H9 (cell line): Measurements from ENCODE around the gene IL31. TPM values are rescaled to one million over a fixed set of nuclear protein-coding genes. Genes with fewer than 3 reads are reported as not detected.

Source experiments
- DNase-seq: peaks from one replicate; pipeline ENCODE4 v3.0.0-alpha.2; 2017
- H2AFZ ChIP-seq: one replicate; pipeline ENCODE4 v1.6.1; 2013; ENCODE audit warnings: mild to moderate bottlenecking, low read length, control low read depth, moderate library complexity
- H2AK5ac ChIP-seq: 2 replicates; pipeline ENCODE4 v1.6.1; 2013; ENCODE audit warnings: low read length, control low read depth, mixed read lengths; ENCODE audit not compliant: insufficient read length
- H2BK120ac ChIP-seq: one replicate; pipeline ENCODE4 v1.6.1; 2013; ENCODE audit warnings: low read depth, mild to moderate bottlenecking, low read length, control low read depth, inconsistent platforms; ENCODE audit not compliant: poor library complexity, severe bottlenecking
- H2BK12ac ChIP-seq: 2 replicates; pipeline ENCODE4 v1.6.1; 2013; ENCODE audit warnings: low read length, control low read depth, mixed read lengths, low read depth; ENCODE audit not compliant: insufficient read length
- H2BK15ac ChIP-seq: 2 replicates; pipeline ENCODE4 v1.6.1; 2013; ENCODE audit warnings: low read depth, low read length, control low read depth
- H2BK20ac ChIP-seq: one replicate; pipeline ENCODE4 v1.6.1; 2013; ENCODE audit warnings: low read depth, mild to moderate bottlenecking, low read length, control low read depth, inconsistent platforms; ENCODE audit not compliant: poor library complexity, severe bottlenecking
- H2BK5ac ChIP-seq: 2 replicates; pipeline ENCODE4 v1.6.1; 2013; ENCODE audit warnings: low read length, control low read depth, mixed read lengths; ENCODE audit not compliant: insufficient read length
- H3K14ac ChIP-seq: 2 replicates; pipeline ENCODE4 v1.6.1; 2013; ENCODE audit warnings: low read length, control low read depth; ENCODE audit not compliant: insufficient read depth
- H3K18ac ChIP-seq: 2 replicates; pipeline ENCODE4 v1.6.1; 2013; ENCODE audit warnings: low read depth, mild to moderate bottlenecking, mixed read lengths, low read length, control low read depth; ENCODE audit not compliant: insufficient read length
- H3K23ac ChIP-seq: 2 replicates; pipeline ENCODE4 v1.6.1; 2013; ENCODE audit warnings: low read length, control low read depth, mixed read lengths, low read depth; ENCODE audit not compliant: insufficient read length
- H3K23me2 ChIP-seq: 2 replicates; pipeline ENCODE4 v1.6.1; 2013; ENCODE audit warnings: low read depth, mild to moderate bottlenecking, mixed read lengths, low read length, control low read depth; ENCODE audit not compliant: insufficient read length, poor library complexity, severe bottlenecking
- H3K27ac ChIP-seq: 2 replicates; pipeline ENCODE4 v1.5.1; 2013; ENCODE audit warnings: low read length, control low read depth, mixed read lengths, low read depth; ENCODE audit not compliant: insufficient read length
- H3K27me3 ChIP-seq: 2 replicates; pipeline ENCODE4 v1.6.1; 2013; ENCODE audit warnings: low read length, control low read depth, inconsistent platforms; ENCODE audit not compliant: insufficient read depth
- H3K4ac ChIP-seq: 2 replicates; pipeline ENCODE4 v1.6.1; 2013; ENCODE audit warnings: low read depth, mild to moderate bottlenecking, control low read depth, inconsistent platforms, low read length, moderate library complexity
- H3K4me1 ChIP-seq: 2 replicates; pipeline ENCODE4 v1.6.1; 2013; ENCODE audit warnings: low read length, control low read depth, inconsistent platforms; ENCODE audit not compliant: insufficient read depth
- H3K4me2 ChIP-seq: 2 replicates; pipeline ENCODE4 v1.6.1; 2013; ENCODE audit warnings: low read length, control low read depth, mixed read lengths; ENCODE audit not compliant: insufficient read length, insufficient read depth
- H3K56ac ChIP-seq: 2 replicates; pipeline ENCODE4 v1.6.1; 2013; ENCODE audit warnings: low read depth, mild to moderate bottlenecking, mixed read lengths, low read length, control low read depth; ENCODE audit not compliant: insufficient read length
- H3K79me1 ChIP-seq: 2 replicates; pipeline ENCODE4 v1.6.1; 2013; ENCODE audit warnings: low read depth, mild to moderate bottlenecking, moderate library complexity, low read length, control low read depth, inconsistent platforms; ENCODE audit not compliant: insufficient read depth, poor library complexity, severe bottlenecking
- H3K79me2 ChIP-seq: 2 replicates; pipeline ENCODE4 v1.6.1; 2013; ENCODE audit warnings: low read length, control low read depth, inconsistent platforms; ENCODE audit not compliant: insufficient read depth
- H3K9ac ChIP-seq: 2 replicates; pipeline ENCODE4 v1.6.1; 2013; ENCODE audit warnings: low read length, control low read depth, mixed read lengths; ENCODE audit not compliant: insufficient read length; ENCODE audit errors: extremely low read depth
- H3K9me3 ChIP-seq: one replicate; pipeline ENCODE4 v1.6.1; 2013; ENCODE audit warnings: low read depth, low read length, inconsistent platforms; ENCODE audit not compliant: control insufficient read depth
- H3T11ph ChIP-seq: one replicate; pipeline ENCODE4 v1.6.1; 2013; ENCODE audit warnings: mild to moderate bottlenecking, low read length, control low read depth, inconsistent platforms
- H4K20me1 ChIP-seq: one replicate; pipeline ENCODE4 v1.6.1; 2013; ENCODE audit not compliant: control insufficient read depth, insufficient read length, insufficient read depth
- H4K5ac ChIP-seq: 2 replicates; pipeline ENCODE4 v1.6.1; 2013; ENCODE audit warnings: low read depth, mild to moderate bottlenecking, mixed read lengths, low read length, control low read depth; ENCODE audit not compliant: insufficient read length
- H4K8ac ChIP-seq: replicated peaks from 2 replicates; pipeline ENCODE4 v1.6.1; 2013; ENCODE audit warnings: low read length, control low read depth, mixed read lengths, low read depth; ENCODE audit not compliant: insufficient read length
- H4K91ac ChIP-seq: 2 replicates; pipeline ENCODE4 v1.6.1; 2013; ENCODE audit warnings: low read depth, mild to moderate bottlenecking, moderate library complexity, mixed read lengths, low read length, control low read depth; ENCODE audit not compliant: insufficient read length
- H3K27ac Mint-ChIP-seq, 3 experiments: 2 replicates in 2 of 3; 3 replicates in 1 of 3; pipeline ENCODE4 v1.8.0; 2020 to 2021; ENCODE audit warnings: mixed read lengths in 3 of 3, mild to moderate bottlenecking in 1 of 3, moderate library complexity in 1 of 3
- H3K27me3 Mint-ChIP-seq: 2 replicates; pipeline ENCODE4 v1.8.0; 2021; ENCODE audit warnings: low read depth, mild to moderate bottlenecking, moderate library complexity, mixed read lengths
- H3K36me3 Mint-ChIP-seq, 3 experiments: 2 replicates in 2 of 3; 3 replicates in 1 of 3; pipeline ENCODE4 v1.8.0; 2020 to 2021; ENCODE audit warnings: low read depth in 3 of 3, mixed read lengths in 3 of 3; ENCODE audit not compliant: insufficient read depth in 1 of 3
- H3K4me1 Mint-ChIP-seq, 2 experiments: 2 replicates each; pipeline ENCODE4 v1.8.0; 2020; ENCODE audit warnings: mixed read lengths in 2 of 2
- H3K4me3 Mint-ChIP-seq, 2 experiments: 2 replicates in 1 of 2; 3 replicates in 1 of 2; pipeline ENCODE4 v1.8.0; 2020 to 2021; ENCODE audit warnings: mild to moderate bottlenecking in 2 of 2, mixed read lengths in 2 of 2, moderate library complexity in 1 of 2
- H3K9me3 Mint-ChIP-seq, 2 experiments: 2 replicates in 1 of 2; 3 replicates in 1 of 2; pipeline ENCODE4 v1.8.0; 2020; ENCODE audit warnings: mild to moderate bottlenecking in 2 of 2, mixed read lengths in 2 of 2, moderate library complexity in 1 of 2
- WGBS: extraction: QIAGEN DNeasy Blood & Tissue Kit; methylation state at CpG from one replicate; pipeline ENCODE4 v1.1.7; 2013; ENCODE audit warnings: missing lambda C conversion rate, low lambda C conversion rate, mixed read lengths; ENCODE audit not compliant: insufficient read length; ENCODE audit errors: extremely low coverage; 5-methylcytosine and 5-hydroxymethylcytosine counted together
- total RNA-seq: library from RNA; stranded (reverse); gene quantifications from 2 replicates; pipeline ENCODE4 v1.2.1, GENCODE V29; 2021
- TF ChIP-seq, protein P1 (sequence below): fragments of 200-600 bp; sonication (generic); conservative IDR thresholded peaks from 3 replicates; pipeline ENCODE4 v1.8.0; 2021; ENCODE audit warnings: antibody characterized with exemption, mild to moderate bottlenecking

IL31 gene
- total RNA-seq, 1 experiment from 2014 or later: not detected

- no peak for DNase-seq
- H3K23me2 ChIP-seq: peaks cover 7% of the 10 kb centered on the region
These were observed 30.4 kb upstream of the IL31 start for GRCh38 chr12:122204167-122205052.

More at GRCh38 chr12:122204167-122205052, 30.4 kb upstream of the IL31 start:
- no peak overlapping the region for H2BK12ac ChIP-seq
- Mint-ChIP-seq H3K27ac (no peak overlapping the region), H3K9me3 (no peaks in the 10 kb centered on the region), H3K4me1 (peaks cover 25 to 30% of the 10 kb centered on the region in 2 experiments), H3K36me3 (peaks cover 14 to 22% (median 19%) of the 10 kb centered on the region in 3 experiments; a peak in 6 of 7 replicates), H3K4me3 (peak overlapping the region; percentile 53 to 75), H3K27me3 (peaks cover 54% of the 10 kb centered on the region)
- no peaks in the 10 kb centered on the region for H3K79me2 ChIP-seq
- no peak overlapping the region for H2AFZ ChIP-seq
- H3K27ac ChIP-seq: no peak overlapping the region
- H4K5ac ChIP-seq: no peak overlapping the region
- H3K4ac ChIP-seq: no peak overlapping the region
- H3K4me1 ChIP-seq: no peaks in the 10 kb centered on the region; the same call in 1 of the 2 replicates
- H3T11ph ChIP-seq: no peak overlapping the region
- no peak overlapping the region for H4K8ac ChIP-seq
- no CpG with 5 or more reads among the region's 71 CpGs for WGBS
- H3K14ac ChIP-seq: no peak overlapping the region
- no peak overlapping the region for H3K9ac ChIP-seq
- no peaks in the 10 kb centered on the region for H3K9me3 ChIP-seq
- peak overlapping the region; percentile 48 for H3K4me2 ChIP-seq
- H4K91ac ChIP-seq: no peak overlapping the region
- no peak overlapping the region for H2BK120ac ChIP-seq
- no peaks in the 10 kb centered on the region for H3K79me1 ChIP-seq
- no peaks in the 10 kb centered on the region for H4K20me1 ChIP-seq
- TF ChIP-seq, protein P1, sequence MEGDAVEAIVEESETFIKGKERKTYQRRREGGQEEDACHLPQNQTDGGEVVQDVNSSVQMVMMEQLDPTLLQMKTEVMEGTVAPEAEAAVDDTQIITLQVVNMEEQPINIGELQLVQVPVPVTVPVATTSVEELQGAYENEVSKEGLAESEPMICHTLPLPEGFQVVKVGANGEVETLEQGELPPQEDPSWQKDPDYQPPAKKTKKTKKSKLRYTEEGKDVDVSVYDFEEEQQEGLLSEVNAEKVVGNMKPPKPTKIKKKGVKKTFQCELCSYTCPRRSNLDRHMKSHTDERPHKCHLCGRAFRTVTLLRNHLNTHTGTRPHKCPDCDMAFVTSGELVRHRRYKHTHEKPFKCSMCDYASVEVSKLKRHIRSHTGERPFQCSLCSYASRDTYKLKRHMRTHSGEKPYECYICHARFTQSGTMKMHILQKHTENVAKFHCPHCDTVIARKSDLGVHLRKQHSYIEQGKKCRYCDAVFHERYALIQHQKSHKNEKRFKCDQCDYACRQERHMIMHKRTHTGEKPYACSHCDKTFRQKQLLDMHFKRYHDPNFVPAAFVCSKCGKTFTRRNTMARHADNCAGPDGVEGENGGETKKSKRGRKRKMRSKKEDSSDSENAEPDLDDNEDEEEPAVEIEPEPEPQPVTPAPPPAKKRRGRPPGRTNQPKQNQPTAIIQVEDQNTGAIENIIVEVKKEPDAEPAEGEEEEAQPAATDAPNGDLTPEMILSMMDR: no peak
- H2BK20ac ChIP-seq: no peak overlapping the region
- H3K23ac ChIP-seq: no peak overlapping the region
- H3K27me3 ChIP-seq: peaks cover 4% of the 10 kb centered on the region; the same call in 1 of the 2 replicates
- H3K56ac ChIP-seq: no peak overlapping the region
- no peak overlapping the region for H3K18ac ChIP-seq
- H2BK15ac ChIP-seq: no peak overlapping the region
- H2AK5ac ChIP-seq: no peak overlapping the region
- no peak overlapping the region for H2BK5ac ChIP-seq
